HT-29 (cell line): Measurements from ENCODE around the gene RGN. TPM values are rescaled to one million over a fixed set of nuclear protein-coding genes. Genes with fewer than 3 reads are reported as not detected.
A peak's percentile ranks its signal among the peaks of the same experiment; 100 is the strongest.
"Not testable (repeated sequence)": the region's sequence is repeated elsewhere in the genome, so short reads cannot be mapped to it uniquely, and the experiment has no call there.

ENCODE experiments used
- DNase-seq: peaks from one replicate; pipeline ENCODE4 v3.0.0-alpha.2; 2015; ENCODE audit warnings: low spot score
- small RNA-seq: library from RNA; depleted of rRNA; stranded (forward); fragments of <200 nt; gene quantifications from one replicate; pipeline ENCODE3, GENCODE V24; 2014
- total RNA-seq: library from RNA; depleted of rRNA; stranded (reverse); fragments of >200 nt; shearing (Covaris generic); gene quantifications from 2 replicates; pipeline ENCODE4 v1.2.3, GENCODE V29; 2014; rRNA removed

Gene RGN
- total RNA-seq, 1 experiment from 2014 or later: 0.05 TPM

DNA sequence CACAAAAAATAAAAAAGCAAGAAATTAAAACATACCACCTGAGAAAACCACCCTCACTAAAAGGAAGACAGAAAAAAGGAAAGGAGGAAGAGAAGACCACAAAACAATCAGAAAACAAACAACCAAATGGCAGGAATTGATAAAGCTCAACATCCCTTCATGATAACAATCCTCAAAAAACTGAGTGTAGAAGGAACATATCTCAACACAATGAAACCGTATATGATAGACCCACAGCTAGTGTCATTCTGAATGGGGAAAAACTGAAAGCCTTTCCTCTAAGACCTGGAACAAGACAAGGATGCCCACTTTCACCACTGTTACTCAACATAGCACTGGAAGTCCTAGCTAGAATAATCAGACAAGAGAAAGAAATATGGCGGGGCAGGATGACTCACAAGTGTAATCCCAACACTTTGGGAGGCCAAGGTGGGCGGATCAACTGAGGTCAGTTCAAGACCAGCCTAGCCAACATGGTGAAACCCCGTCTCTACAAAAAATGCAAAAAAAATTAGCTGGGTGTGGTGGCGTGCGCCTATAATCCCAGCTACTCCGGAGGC, 38.4 kb downstream of the RGN start:
- DNase-seq: not testable (repeated sequence)

- not testable (repeated sequence) for DNase-seq
These were observed 46.2 kb downstream of the RGN start for GRCh38 chrX:47124466-47124865.

GRCh38 chrX:47129157-47129898, 51.1 kb downstream of the RGN start:
- peak; percentile 95 for DNase-seq

GRCh38 chrX:47129899-47130358, 51.7 kb downstream of the RGN start:
- no peak for DNase-seq

DNA sequence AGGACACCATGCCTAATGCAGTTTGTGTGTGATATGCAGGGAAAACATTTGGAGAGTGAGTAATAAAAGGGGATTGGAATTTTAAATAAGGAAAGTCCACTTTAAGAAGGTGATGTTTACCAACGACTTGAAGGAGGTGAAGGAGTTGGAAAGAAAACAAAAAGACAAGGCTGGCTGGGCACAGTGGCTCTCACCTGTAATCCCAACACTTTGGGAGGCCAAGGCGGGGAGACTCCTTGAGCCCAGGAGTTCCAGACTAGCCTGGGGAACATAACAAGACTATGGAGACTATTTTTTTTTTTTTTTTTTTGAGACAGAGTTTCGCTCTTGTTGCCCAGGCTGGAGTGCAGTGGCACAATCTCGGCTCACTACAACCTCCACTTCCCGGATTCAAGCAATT, 55.2 kb downstream of the RGN start:
- DNase-seq: no peak

GRCh38 chrX:47135650-47136049, 57.4 kb downstream of the RGN start:
- DNase-seq: peak; percentile 33

DNA sequence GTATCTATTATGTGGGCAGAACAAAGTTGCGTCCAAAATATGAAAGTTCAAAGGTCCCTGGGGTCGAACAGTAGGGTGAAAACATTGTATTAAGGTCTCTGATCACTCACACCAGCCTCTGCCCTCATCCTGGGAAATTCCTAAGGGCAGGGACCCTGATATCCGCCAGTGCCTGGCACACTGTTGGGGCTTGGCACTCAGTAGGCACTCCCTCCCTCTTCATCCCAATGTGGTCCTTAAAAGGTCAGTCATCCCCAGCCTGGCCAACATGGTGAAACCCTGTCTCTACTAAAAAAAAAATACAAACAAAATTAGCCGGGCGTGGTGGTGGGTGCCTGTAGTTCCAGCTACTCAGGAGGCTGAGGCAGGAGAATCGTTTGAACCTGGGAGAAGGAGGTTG, 59.9 kb downstream of the RGN start:
- DNase-seq: no peak

Small RNA genes lying within 50 kb of the gene (small RNA-seq; reads per million reads assigned to genes)
- 19.1 reads per million, percentile 91 among the genes with 10 or more reads in this experiment for gene RNU12-2P
- not detected for gene RNU6-1189P

Other genes with a start within 250 kb of the RGN start
- 8.9 and 12.2 TPM in 2 replicates for gene RP2, start 241.4 kb upstream of the RGN start, total RNA-seq
- 5.0 and 5.3 TPM in 2 replicates for gene JADE3, start 166.0 kb upstream of the RGN start, total RNA-seq
- gene NDUFB11, start 66.3 kb downstream of the RGN start, total RNA-seq: 164 and 196 TPM in 2 replicates
- 81.2 and 81.5 TPM in 2 replicates for gene RBM10, start 66.8 kb downstream of the RGN start, total RNA-seq
- gene UBA1, start 115.4 kb downstream of the RGN start, total RNA-seq: 323 and 337 TPM in 2 replicates
- 118 and 137 TPM in 2 replicates for gene CDK16, start 140.2 kb downstream of the RGN start, total RNA-seq
- 13.6 and 21.2 TPM in 2 replicates for gene USP11, start 154.6 kb downstream of the RGN start, total RNA-seq